OCI-M2 (cell line): ENCODE results near the gene DCD.
"Not testable (repeated sequence)": the region's sequence is repeated elsewhere in the genome, so short reads cannot be mapped to it uniquely, and the experiment has no call there.

Experiments
- DNase-seq: peaks from one replicate; lab custom pipeline; 2025; ENCODE audit not compliant: unreplicated experiment; lab: John Stamatoyannopoulos, UW

Gene DCD, protein sequence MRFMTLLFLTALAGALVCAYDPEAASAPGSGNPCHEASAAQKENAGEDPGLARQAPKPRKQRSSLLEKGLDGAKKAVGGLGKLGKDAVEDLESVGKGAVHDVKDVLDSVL

GRCh38 chr12:54648265-54648664 lies at the start of gene DCD:
TSS of gene DCD (minus strand) at chr12:54648365. CDS start at chr12:54648303, 62 bp downstream.
- DNase-seq: no peak

- DNase-seq: no peak
These were observed 49.7 kb upstream of the DCD start for GRCh38 chr12:54697851-54698250.

- DNase-seq: no peak
These were observed 44.2 kb upstream of the DCD start for GRCh38 chr12:54692353-54692752.

DNA sequence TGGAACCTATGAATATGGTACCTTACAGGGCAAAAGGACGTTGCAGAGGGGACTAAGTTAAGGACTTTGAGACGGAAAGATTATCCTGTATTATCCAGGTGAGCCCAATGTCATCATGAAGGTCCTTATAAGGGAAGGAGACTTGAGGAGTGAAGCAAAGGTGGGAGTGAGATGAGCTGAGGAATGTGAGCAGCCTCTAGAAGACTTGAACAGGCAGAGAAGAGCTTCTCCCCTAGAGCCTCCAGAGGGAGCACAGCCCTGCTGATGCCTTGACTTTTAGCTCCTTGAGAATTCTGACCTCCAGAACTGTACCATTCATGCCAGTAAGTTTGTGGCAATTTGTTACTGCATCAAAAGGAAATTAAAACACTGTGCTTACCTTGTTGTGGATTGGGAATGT lies 41.8 kb upstream of the DCD start:
- no peak for DNase-seq

DNA sequence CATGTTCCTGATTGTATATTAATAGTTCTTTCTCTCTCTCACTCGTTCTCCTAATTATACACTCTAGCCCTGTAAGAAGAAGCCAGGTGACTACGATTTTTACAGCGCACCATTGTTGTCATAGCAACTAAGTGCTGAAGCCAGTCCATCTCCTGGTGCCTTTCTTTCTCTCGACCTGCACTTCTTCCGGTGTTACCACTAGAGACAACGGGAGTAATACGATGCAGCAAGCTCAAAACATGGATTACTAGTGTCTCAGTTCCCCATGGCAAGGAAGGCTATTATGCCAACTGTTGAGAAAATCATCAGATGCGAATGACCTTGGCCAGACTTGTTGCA lies 40.8 kb upstream of the DCD start:
- DNase-seq: no peak

- DNase-seq: no peak
These were observed 40.3 kb upstream of the DCD start for GRCh38 chr12:54688309-54689033.

- no peak for DNase-seq
These were observed 36.8 kb upstream of the DCD start for GRCh38 chr12:54684636-54685630.

- no peak for DNase-seq
These were observed 35.2 kb upstream of the DCD start for GRCh38 chr12:54683398-54683797.

DNA sequence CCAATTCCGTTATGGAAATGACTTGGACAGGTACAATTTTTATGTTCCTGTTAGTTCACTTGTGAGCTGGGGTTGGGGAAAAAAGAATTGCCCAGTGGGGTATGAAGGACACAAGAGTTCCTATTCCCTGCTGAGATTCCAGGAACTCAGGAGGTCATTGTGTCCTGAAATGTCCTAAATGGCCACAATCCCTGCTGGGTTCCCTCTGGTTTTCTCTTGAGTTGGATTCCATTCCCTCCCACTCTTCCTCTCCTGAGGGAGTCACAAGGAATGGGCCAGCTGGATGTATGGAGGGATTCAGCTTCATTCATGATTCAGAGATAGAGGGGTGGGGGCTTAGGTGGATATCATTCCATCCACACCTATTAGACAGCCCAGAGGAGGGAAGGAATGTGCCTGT lies 34.5 kb upstream of the DCD start:
- DNase-seq: no peak

DNA sequence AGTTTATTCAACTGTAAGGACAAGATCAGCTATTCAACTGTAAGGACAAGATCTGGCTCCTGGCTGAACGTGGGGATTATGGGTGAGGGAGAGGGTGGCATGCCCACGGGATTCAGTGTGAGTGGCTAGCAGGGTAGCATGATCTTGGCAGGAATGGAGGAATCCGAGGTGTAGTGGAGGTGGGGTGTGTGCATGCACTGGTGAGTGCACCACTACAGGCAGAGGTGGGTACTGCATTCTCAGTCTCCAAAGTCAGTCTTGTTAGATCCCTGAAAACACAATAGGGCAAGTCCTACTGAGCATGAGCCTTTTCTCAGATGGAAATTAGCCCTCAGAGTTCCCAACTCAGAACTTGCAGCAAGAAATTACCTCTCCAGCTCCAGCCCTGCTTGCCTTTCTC lies 32.2 kb upstream of the DCD start:
- no peak for DNase-seq

DNA sequence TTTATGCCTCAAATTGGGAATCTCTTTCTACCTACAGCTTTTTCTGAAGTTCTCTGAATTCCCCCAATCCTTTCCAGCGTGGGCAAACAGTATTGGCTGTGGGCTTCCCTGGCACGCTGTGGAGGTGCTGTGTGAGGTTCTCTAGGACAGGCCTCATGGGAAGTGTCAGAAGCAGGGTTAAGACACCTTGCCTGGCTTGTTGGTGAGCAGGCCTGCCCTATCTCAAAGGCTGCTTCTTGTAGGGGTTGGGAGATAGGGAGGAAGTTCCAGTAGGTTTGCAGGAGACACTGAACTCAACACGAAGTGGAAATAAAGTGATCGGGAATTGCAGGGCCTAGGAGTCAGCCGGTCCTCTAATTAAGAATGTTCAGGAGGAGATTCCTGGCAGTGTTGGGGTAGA lies 30.0 kb upstream of the DCD start:
- DNase-seq: no peak

DNA sequence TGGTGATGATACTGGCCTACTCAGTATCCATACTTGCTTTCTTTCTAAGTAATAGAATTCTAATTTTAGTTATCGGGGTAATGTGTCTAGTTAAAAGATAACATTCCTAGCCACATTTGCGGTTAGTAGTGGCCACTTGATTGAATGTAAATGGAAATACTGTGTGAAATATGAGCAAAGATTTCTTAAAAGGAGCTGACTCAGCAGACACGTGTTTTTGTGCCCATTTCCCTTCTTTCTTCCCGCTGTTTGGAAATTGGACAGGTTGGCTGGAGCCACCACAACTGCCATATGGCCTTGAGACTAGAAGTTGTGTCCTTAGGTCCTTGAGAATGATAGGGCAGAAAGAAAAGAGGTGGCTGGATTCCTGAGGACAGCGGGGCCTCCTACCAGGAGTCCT lies 19.8 kb upstream of the DCD start:
- no peak for DNase-seq

DNA sequence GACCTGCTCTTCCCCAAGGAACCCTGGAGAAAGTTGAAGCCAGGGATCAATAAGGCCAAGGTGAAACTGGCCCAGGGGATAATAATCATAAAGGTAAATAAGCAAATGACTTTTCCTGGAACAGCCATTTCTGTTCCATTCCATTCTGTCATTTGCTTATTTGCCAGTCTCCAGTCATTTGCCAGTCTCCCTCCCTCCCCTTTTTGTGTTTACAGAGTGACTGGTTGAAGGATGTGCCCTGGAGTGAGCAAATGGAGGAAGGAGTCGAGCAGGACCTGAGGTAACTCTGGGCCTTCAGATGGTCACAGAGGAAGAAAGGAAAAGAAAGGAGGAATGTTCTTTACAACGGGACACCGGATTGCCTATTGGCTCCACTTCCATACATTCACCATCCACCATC lies 17.8 kb upstream of the DCD start:
- no peak for DNase-seq

DNA sequence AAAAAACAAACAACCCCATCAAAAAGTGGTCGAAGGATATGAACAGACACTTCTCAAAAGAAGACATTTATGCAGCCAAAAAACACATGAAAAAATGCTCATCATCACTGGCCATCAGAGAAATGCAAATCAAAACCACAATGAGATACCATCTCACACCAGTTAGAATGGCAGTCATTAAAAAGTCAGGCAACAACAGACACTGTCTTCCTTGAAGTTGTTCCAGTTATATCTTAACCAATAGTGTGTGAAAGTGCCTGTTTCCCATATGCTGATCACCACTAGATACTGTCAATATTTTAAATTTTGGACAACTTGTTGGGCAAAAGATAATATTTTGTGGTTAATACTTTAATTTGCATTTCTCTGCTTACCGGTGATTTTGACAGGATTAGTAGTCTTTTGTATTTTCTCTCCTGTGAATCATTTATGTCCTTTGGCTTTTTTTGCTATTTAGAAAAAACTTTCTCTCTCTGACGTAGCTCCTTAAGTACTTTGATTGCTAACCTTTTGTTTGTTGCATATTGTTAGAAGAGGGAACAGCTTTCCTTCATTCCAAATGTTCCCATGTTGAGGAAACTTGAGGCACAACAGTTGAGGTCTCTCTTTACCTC lies 17.0 kb upstream of the DCD start:
- not testable (repeated sequence) for DNase-seq

DNA sequence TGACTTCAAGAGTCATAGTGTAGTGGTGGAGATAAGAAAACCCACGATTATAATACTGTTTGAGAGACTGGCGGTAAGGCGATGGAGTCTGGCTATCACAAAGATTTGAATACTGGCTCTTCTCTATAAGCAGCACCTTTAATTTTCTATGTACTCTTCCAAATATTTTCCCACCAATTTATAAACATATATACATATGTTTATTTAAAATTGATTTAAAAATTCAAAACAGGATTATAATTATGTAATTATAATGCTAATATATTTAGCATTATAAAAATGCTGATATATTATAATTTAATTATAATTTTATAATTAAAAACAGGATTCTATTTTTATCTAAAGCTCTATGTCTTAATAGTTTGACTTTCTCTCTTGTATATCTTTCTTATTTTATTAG lies 15.4 kb upstream of the DCD start:
- DNase-seq: no peak

GRCh38 chr12:54662026-54662425 lies 13.9 kb upstream of the DCD start:
- no peak for DNase-seq

DNA sequence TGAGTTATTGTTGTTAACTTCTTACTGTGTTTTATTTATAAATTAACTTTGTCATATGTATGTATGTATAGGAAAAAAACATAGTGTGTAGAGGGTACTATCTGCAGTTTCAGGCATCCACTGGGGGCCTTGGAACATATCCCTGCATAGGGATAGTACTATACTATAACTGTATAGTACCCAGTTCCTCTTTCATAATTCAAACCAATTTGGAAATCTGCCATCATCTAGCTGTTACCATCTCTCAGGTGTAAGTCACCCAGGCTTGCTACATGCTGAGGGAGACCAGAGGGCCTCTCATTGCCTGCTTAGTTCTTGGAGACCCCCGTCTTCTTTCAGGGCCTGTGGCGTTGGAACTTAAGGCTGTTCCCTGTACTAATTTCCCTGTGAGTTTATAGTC lies 12.9 kb upstream of the DCD start:
- DNase-seq: no peak

DNA sequence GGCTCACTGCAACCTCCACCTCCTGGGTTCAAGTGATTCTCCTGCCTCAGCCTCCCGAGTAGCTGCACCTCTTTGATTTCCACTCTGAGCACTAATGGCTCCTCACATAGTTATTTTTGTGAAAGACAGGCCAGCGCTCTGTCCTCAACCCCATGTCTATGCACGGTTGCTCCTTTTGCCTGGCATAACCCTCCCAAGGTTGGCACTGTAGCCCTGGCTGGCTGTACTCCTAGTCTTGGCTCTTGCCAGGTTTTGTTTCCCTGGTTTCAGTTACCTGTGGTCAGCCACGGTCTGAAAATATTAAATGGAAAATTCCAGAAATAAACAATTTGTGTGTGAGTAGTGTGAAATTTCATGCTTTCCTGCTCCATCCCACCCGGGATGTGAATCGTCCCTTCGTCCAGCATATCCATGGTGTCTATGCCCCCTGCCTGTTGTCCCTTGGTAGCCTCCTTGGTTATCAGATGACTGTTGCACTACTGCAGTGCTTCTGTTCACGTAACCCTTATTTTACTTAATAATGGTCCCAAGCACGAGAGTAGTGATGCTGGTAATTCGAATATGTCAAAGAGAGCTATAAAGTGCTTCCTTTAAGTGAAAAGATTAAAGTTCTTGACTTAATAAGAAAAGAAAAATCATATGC lies 12.3 kb upstream of the DCD start:
- no peak for DNase-seq

DNA sequence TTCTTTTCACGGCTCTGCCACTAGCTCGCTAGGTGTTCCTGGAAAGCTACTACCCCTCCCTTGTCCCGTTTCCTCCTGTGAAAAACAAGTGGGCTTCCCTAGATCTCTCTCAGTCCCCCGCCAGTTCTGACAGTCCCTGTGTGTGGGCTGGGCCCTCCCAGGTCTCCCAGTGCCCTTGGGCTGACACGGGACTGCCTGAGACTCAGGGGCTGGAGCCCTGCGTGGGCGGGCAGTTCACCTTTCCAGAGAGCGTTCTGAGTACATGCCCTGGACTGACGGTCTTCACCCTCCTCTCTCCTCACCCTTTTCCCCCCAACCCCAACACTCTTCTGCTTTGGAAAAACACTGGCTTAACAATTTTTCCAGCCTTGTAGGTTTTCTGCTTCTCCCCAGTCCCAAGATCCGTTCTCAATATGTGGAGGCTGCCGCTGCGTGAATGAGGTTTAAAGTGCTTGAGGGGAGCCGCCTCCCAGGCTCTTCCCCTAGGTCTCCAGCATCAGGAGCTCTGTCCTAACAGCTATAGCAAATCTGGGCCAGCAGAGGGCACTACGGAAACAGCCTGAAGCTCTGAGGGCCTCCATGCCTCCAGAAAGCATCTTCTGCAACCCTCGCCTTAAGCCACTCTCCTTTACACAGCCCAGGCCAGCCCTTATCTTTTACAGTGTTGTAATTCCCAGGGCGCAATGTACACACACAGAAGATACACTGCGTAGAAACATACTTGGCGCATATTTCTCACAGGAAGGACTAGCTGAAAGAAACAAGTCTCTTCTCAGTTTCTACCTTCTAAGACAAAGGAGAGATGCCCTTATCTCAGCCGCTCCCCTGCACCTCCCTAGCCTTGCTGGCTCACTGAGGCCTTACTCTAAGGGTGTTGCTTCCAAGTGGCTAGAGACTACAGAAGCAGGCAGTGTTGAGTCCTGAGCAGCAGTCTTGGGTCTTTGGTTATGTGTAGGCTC lies 10.4 kb upstream of the DCD start:
- DNase-seq: no peak

- DNase-seq: no peak
These were observed 9.0 kb upstream of the DCD start for GRCh38 chr12:54657105-54657607.
